SK-MEL-5 (cell line): ENCODE results near the gene ZNF778. TPM values are rescaled to one million over a fixed set of nuclear protein-coding genes. Genes with fewer than 3 reads are reported as not detected.
"Not testable (repeated sequence)": the region's sequence is repeated elsewhere in the genome, so short reads cannot be mapped to it uniquely, and the experiment has no call there.

Source experiments
- DNase-seq: peaks from one replicate; pipeline ENCODE4 v3.0.0-alpha.2; 2016; ENCODE audit warnings: low read depth, low spot score
- in situ Hi-C: cut with HindIII; loops from 2 replicates; pipeline ENCODE4 v1.10.0; 2016; ENCODE audit warnings: low sequenced_read_pairs, high pct_unique_total_duplicates, low pct_unique_long_range_greater_than_20kb
- total RNA-seq: library from RNA; depleted of rRNA; stranded (reverse); fragments of >200 nt; shearing (Covaris generic); gene quantifications from 2 replicates; pipeline ENCODE4 v1.2.3, GENCODE V29; 2014

The ZNF778 gene
- total RNA-seq, 1 experiment from 2014 or later = 5.2 TPM

DNA sequence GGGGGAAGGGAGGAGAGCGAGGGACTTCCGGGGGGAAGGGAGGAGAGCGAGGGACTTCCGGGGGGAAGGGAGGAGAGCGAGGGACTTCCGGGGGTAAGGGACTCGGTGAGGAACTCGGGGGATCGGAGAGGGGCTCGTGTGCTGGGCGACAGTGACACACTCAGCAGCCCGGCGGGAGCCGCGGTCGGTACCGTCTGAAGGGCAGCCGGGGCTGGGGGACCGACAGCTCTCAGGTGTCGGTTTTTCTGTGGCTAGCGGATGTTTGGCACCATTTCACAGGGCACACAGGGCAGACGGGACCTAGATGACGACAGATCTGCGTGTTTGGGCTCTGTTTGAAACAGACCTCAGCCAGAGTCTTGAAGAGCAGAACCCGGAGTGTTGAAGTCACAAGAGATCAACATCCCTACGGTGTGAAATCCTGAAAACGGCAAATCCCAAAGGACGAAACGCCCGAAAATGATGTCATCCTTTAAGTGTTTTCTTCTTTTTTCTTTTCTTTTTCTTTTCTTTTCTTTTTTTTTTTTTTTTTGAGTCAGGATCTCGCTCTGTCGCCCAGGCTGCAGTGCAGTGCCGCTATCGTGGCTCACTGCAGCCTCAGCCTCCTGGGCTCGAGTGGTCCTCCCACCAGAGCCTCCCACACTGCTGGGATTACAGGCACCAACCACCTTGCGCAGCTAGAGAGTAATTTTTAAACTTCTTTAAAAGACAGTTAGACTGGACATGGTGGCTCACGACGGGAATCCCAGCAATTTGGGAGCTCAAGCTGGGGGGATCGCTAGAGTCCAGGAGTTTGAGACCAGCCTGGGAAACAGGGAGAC lies 23.9 kb downstream of the ZNF778 start:
- peak; percentile 72 for DNase-seq
- in situ Hi-C loops = no loop called here

DNA sequence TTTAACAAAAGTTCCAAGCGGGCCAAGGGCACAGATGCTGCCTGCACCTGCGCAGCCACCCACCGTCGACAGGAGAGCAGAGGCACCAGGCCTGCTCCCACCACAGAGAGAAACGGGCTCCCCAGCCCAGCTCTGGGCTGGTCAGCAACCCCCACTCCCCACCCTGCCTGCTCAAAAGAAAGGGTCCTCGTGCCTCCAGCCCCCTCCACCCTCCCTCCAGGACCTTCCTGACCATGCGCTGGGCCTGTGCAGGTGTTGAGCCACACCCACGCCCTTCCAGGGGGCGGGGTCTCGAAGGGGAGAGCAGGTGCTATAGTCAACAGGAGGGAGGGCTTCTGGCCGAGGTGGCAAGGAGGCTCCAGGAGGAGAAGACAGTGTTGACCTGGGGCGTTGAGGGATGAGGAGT lies 25.3 kb downstream of the ZNF778 start:
- no peak for DNase-seq
- in situ Hi-C loops = no loop called here

DNA sequence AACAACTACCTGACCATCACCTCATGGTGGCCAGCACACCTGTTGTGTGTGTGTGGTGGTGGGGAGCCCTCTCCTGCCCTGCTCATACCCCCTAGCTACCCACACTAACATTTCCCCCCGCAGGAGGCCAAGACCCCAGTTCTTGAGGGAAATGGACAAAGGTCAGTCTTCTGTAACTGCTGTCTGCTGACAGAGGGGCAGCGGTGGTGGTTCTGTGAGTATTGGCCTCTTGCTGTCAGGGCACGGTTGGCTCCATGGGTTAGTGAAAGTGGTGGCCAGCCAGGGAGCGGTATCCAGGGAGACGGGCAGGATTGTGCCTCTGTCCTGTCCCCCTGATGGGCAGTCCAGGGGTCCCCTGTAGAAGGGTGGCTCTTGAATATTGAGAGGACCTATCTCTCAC lies 26.2 kb downstream of the ZNF778 start:
- in situ Hi-C loops = no loop called here

DNA sequence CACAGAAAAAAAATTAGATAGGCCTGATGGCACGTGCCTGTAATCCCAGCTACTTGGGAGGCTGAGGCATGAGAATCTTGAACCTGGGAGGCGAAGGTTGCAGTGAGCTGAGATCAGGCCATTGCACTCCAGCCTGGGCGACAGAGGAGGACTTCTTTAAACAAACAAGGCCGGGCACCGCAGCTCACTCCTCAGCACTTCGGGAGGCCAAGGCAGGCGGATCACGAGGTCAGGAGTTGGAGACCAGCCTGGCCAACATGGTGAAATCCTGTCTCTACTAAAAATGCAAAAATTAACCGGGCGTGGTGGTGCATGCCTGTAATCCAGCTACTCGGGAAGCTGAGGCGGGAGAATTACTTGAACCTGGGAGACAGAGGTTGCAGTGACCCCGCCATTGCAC lies 26.8 kb downstream of the ZNF778 start:
- in situ Hi-C loops, DNase-seq: not testable (repeated sequence)

More for the DNA sequence above, 26.2 kb downstream of the ZNF778 start:
- DNase-seq = no peak

DNA sequence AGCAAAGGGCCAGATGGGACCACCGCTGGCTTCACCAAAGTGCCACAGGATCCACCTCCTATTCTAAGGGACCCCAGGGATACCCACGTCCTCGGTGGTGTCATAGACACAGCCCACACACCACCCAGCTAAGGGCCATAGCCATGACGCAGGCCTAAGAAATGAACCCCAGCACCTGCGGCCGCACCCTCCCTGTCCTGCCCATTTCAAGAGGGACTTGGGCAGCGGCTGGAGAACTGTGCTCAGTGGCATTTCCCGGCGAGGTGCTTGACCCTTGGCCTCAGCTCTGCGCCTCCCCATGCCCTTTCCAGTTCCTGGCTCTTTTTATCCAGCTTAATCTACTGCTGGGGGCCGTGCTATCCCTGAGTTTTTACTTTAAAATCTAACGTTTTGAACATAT lies 27.3 kb downstream of the ZNF778 start:
- DNase-seq = no peak
- in situ Hi-C loops = no loop called here

DNA sequence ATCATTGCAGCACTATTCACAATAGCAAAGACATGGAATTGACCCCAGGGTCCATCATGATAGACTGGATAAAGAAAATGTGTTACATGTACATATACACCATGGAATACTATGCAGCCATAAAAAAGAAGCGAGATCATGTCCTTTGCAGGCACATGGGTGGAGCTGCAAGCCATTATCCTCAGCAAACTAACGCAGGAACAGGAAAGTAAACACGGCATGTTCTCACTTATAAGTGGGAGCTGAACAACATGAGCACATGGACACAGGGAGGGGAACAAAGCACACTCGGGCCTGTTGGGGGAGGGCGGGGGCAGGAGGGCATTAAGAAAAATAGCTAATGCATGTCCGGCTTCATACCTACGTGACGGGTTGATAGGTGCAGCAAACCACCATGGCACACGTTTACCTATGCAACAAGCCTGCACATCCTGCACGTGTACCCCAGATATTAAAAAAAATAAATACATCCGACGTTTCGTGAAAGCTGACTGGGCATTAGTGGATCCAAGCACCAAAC lies 28.9 kb downstream of the ZNF778 start:
- no peak for DNase-seq
- in situ Hi-C loops = no loop called here

DNA sequence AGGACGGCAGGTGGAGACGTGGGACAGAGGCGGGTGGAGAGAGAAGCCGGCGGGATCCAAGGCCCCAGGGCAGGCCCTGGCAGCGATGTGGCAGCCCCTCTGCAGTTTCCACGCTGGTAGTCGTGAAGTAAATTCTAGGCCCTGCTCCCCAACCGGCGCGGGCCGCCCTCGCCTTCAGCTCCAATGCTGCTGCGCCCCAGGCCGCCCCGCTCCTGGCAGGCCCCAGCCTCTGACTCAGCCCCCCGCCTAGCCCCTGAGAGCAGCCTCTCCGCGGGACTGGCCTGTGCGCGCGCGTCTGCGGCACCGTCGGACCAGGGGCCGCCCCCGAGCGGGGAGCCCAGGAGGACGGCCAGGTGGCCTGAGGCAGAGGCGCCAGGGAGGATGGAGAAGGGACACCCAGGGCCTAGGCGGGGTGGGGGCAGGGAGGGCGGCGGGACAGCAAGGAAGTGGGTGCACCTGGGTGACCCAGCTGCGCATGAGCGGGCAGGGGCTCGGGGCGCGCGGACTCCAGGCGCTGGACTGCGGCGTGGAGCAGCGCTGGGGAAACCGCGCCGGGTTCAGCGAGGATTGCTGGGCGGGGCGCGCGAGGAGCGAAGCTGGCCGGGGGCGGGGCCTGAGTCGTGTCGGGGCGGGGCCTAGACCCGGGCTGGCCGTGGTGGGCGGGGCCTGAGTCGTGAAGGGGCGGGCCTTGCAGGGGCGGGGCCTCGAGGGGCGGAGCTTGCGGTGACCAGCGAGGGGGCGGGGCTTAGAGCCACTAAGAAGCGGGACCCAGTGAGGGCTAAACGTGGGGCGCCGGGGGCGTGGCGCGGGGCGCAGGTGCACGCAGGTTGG lies 29.6 kb downstream of the ZNF778 start:
- in situ Hi-C loops = no loop called here

DNA sequence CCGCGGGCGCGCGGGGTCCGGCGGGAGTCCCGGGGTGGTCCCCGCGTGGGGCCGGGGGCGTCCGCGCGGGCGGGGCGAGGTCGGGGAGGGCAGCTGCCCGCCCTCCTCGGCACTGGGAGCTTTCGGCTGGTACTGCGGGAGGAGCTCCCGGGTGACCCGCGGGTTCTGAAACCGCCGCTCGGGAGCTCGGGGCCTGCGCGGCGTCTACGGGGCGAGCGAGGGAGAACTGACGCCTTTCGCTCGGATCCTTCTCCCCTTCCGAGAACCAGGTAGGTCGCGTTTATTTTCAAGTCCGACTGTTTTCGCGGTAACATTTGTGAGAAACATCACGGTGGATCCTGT lies 30.2 kb downstream of the ZNF778 start:
- DNase-seq, in situ Hi-C loops: not testable (repeated sequence)

More for the DNA sequence above, 29.6 kb downstream of the ZNF778 start:
- DNase-seq = peak; percentile 50

DNA sequence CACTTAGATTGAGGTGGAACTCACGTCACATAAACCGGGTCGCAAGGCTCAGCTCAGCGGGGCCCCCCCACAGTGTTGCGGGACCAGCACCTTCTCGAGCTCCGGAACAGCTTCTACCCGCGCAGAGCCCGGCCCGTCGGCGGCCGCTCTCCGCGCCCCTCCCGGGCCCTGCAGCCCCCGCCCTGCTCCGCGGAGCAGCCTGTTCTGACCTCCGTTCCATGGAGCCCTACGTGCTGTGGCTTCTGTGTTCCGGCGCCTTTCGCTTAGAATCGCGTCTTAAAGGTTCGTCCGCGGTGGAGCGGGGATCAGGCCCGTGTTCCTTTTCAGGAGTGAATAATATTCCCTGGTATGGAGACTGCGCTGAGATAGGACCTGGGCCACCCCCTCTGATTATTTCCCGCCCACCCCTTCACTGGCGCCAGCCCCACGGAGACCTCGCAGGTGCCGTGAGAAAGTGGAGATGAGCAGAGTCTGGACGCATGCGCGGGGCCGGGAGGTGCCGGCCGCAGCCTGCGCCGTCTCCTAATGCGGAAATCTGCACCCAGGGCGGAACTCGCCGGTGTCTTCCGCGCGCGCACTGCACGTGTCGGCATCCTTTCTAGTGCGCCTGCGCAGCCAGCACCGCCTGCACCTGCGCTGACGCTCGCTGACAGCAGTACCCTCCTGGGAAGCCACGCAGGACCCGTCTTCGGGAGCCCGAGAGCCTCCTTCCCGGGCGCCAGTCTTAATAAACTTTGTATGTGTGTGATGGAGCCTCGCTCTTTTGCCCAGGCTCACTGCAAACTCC lies 30.9 kb downstream of the ZNF778 start:
- no peak for DNase-seq
- in situ Hi-C loops = no loop called here

DNA sequence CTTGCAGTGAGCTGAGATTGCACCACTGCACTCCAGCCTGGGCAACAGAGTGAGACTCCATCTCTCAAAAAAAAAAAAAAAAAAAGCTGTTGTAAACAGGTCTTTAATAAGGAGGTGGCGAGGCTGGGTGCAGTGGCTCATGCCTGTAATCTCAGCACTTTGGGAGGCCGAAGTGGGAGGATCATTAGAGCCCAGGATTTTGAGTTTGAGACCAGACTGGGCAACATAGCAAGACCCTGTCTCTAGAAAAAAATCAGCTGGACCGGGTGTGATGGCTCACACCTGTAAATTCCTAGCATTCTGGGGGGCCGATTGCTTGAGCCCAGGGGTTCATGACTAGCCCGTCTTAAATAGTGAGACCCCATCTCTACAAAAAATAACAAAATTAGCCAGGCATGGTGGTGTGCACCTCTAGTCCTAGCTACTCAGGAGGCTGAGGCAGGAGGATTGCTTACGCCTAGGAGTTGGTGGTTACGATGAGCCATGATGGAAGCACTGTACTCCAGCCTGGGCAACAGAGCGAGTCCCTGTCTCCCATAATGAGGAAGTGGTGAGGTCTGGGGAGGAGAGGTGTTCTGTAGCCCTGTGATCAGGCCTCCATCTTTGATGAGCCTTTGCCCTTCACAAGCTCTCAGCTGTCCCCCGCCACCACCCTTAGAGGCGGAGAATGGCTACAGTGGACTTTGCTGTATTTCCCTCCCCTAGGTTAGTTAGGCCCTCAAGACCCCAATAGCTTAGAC lies 36.2 kb downstream of the ZNF778 start:
- no peak for DNase-seq
- in situ Hi-C loops = no loop called here

DNA sequence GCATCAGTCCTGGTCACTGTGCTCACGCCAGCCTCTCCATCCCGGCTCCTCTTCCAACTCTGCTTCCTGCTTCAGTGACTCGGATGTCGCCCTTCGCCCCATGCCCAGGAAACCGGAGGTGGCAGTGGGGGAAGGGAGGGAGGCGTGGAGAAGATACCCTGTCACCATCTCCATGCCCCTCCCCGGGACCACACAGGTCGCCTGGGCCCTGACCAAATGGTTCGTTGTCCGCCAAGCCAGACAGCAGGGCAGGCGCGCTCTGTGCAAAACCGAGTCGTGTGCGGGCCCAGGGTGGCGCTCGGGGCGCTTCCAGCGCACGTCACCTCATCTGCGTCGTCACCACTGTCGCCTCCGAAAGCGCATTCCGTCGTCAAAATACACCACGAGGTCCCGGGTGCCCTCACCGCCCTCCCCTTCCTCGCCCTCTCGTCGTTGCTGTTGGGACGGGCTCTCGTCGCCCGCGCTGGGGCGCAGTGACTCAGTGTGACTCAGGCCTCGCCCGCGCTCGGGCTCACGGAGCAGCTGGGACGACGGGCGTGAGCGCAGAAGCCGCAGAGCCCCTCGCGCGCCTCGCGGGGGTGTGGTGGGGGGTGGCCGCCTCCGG lies 39.2 kb downstream of the ZNF778 start:
- in situ Hi-C loops = no loop called here
- no peak for DNase-seq

DNA sequence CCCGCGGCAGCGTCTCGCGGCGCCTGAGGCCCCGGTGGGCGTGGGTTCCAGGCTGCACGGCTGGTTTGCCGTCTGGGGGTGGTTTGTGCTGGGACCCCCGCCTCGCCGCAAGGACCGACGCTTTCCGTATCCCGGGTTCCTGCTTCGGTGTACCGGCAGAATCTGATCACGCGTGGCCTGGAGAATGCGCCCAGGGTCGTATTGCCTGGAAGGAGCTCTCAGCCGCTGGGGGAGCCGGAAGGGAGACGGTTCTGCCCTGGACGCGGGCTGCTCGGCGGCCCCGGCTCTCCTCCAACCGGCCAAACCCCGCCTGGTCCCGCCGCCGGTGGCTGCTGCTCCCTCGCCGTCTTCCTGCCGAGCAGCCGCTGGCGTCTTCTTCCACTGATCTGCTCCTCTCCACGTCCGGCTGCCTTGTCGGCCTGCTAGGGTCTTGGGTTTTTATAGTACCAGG lies 39.8 kb downstream of the ZNF778 start:
- in situ Hi-C loops = no loop called here
- DNase-seq = no peak

DNA sequence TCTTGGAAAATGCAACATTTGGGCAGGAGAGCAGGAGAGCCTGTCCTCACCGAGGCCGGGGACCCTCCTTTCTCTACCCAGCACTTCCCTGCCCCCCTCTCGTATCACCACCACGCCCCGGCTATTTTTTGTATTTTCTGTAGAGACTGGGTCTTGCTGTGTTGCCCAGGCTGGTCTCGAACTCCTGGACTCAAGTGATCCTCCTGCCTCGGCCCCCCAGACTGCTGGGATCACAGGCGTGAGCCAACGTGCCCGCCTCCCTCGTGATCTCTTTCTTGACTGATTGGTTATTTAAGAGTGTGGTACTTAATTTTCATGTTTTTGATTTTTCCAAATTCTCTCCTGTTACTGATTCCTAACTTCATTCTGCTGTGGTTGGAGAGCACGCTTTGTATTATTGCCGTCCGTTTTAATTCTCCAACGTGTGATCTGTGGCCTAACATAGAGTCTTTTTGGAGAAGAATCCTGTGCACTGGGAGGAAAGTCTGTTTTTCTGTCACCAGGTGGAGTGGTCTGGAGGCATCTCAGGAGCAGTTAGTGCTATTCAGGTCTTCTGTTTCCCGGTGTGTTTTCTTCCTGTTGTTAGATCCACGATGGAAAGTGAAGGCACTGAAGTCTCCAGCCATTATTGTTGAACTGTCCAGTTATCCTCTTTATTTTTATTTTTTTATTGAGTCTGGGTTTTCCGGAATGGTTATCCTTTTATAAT lies 40.4 kb downstream of the ZNF778 start:
- DNase-seq = no peak
- in situ Hi-C loops = no loop called here

DNA sequence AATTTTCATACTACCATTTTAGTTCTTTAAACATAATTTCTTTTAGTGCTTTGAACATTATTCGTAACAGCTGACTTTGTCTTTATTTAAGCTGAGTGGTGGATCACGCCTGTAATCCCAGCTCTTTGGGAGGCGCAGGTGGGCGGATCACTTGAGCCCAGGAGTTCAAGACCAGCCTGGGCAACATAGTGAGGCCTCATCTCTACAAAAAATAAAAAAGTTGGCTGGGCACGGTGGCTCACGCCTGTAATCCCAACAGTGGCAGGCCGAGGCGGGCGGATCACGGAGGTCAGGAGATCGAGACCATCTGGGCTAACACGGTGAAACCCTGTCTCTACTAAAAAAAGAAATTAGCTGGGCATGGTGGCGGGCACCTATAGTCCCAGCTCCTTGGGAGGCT lies 42.4 kb downstream of the ZNF778 start:
- DNase-seq, in situ Hi-C loops: not testable (repeated sequence)

DNA sequence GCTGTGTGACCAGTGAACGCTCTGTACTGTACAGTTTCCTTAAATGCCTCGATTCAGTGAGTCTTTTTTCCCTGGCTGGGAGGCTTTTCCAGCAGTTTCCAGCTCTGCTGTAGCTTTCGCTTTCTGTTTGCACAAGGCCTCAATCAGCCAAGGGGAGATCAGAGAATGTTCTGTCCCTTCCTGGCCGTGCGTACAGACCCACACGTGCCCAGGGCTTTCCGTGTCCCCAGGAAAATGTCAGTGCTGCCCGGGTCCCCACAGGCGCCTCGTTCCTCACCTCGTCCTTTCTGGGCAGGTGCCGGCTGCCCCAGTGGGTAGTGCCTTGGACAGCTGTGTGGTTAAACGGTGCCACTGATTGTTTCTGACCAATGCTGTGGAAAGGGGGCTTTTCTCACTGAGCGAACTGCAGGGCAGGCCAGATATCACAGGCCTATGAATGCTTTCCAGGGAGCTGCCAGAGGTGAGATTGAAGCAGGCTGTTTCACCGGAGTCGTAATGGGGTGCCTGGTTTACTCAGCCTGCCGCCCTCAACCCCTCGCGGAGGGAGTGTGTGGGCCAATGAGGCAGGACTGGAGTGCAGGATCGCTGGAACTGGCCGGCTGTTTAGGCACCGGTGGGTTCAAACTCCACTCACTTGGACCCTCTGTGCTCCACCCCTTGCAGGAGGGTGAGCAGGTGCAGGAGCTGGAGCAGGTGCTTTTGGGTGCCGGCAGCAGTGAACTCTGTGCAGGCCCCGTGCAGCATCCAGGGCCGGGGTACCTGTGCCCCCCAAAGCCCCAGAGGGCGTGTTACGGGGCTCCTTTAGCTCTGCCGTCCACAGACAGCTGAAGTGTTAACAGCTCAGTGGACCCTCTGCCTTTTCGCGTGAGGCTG lies 44.4 kb downstream of the ZNF778 start:
- in situ Hi-C loops = no loop called here
- no peak for DNase-seq
